HG03064 (cell line): ENCODE measurements around the gene LRRK1.

ENCODE experiments used
- ATAC-seq: cut with Tn5 transposase; IDR thresholded peaks from one replicate; pipeline ENCODE4 v1.9.1; 2021; ENCODE audit warnings: low read depth; ENCODE audit not compliant: unreplicated experiment

The LRRK1 gene

GRCh38 chr15:101107101-101107500 lies 187.9 kb downstream of the LRRK1 start:
- no peak for ATAC-seq

GRCh38 chr15:101107625-101108460 lies 188.7 kb downstream of the LRRK1 start:
- ATAC-seq, result no peak

- no peak for ATAC-seq
These were observed 189.3 kb downstream of the LRRK1 start for GRCh38 chr15:101108461-101108775.

GRCh38 chr15:101108791-101109190 lies 189.6 kb downstream of the LRRK1 start:
- ATAC-seq, result no peak

GRCh38 chr15:101110681-101111569 lies 191.8 kb downstream of the LRRK1 start:
- ATAC-seq, result no peak

- no peak for ATAC-seq
These were observed 192.6 kb downstream of the LRRK1 start for GRCh38 chr15:101111570-101112262.

- ATAC-seq, result no peak
These were observed 193.4 kb downstream of the LRRK1 start for GRCh38 chr15:101112336-101113113.

- ATAC-seq, result no peak
These were observed 194.2 kb downstream of the LRRK1 start for GRCh38 chr15:101113114-101114005.

GRCh38 chr15:101114166-101114565 lies 195.0 kb downstream of the LRRK1 start:
- no peak for ATAC-seq

- ATAC-seq, result no peak
These were observed 195.5 kb downstream of the LRRK1 start for GRCh38 chr15:101114610-101115009.

- no peak for ATAC-seq
These were observed 196.2 kb downstream of the LRRK1 start for GRCh38 chr15:101115393-101115785.

GRCh38 chr15:101115786-101116680 lies 196.9 kb downstream of the LRRK1 start:
- ATAC-seq, result no peak

- no peak for ATAC-seq
These were observed 197.5 kb downstream of the LRRK1 start for GRCh38 chr15:101116681-101116976.

- ATAC-seq, result no peak
These were observed 199.0 kb downstream of the LRRK1 start for GRCh38 chr15:101118116-101118515.

GRCh38 chr15:101118615-101119014 lies 199.5 kb downstream of the LRRK1 start:
- ATAC-seq, result no peak

- ATAC-seq, result no peak
These were observed 200.0 kb downstream of the LRRK1 start for GRCh38 chr15:101119181-101119580.
